GM19455 (cell line): Measurements from ENCODE around the gene CAPN9.

Experiments used
- ATAC-seq: cut with Tn5 transposase; IDR thresholded peaks from one replicate; pipeline ENCODE4 v1.9.1; 2021; ENCODE audit not compliant: unreplicated experiment

The CAPN9 gene

DNA sequence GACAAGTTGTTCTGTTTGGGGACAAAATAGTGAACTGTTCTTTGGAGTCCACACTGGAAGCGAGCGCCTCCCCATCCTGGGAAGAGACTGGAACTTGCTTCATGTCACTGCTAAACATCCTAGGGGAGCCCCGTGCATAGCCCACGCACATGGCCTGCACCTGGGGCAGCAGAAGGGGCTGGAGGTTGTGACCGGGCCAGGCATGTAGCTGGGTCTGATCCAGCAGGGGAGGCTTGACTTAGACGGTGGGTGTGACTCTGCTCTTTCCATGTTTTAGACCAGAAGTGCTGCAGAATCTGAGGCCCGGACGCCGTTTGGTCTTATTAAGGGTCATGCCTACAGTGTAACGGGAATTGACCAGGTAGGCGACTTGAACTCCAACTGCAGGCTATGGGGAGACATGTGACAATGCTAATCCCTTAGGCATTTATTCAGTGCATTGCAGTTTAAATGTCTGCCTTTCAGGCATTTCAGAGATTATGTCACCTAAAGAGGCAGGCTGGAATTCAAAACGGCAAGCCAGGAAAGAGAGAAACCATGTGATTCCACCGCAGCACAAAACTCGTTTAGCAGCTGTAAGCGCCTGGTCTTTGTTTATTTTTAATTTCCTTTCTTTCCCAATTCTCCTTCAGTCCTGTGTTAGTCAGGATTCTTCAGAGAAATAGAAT is 21.8 kb downstream of the CAPN9 start:
- ATAC-seq = no peak

DNA sequence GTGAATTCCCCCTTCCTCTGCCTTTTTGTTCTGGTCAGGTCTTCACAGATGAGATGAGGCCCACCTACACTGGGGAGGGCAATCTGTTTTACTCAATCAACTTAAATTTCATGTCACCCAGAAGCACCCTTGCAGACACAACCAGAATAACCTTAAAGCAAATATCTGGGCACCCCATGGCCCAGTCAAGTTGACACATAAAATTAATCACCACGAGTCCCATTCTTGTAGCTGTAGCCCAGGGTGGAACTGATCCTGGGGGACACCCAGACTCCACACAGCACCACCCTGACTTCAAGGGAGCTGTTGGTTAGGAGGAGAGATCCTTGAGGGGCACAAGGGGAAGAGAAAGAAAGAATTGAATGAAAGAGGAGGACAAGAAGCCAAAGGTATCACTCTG is 23.1 kb downstream of the CAPN9 start:
- no peak for ATAC-seq

DNA sequence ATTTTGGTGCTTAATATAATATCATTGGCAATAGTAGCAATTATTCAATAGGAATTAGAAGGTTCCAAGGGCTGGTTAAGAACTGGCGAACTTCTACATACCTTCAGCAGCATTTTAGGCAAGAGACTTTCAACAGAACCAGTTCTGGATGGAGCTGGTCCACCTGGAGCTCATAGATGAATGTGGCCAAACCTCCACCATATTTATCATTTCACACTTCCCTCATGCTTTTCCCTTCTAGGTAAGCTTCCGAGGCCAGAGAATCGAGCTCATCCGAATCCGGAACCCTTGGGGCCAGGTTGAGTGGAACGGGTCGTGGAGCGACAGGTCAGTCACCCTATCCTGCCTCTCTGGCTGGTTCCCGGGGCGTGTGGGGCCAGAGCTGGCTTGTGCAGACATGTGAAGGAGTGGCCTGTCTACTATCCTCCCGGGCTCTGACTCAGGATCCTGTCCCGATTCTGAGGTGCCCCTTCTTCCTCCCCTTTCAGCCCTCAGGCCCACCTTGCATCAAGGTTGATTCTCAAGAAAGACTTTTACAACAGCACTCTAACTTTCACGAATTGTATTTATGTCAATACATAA is 24.7 kb downstream of the CAPN9 start:
- no peak for ATAC-seq

DNA sequence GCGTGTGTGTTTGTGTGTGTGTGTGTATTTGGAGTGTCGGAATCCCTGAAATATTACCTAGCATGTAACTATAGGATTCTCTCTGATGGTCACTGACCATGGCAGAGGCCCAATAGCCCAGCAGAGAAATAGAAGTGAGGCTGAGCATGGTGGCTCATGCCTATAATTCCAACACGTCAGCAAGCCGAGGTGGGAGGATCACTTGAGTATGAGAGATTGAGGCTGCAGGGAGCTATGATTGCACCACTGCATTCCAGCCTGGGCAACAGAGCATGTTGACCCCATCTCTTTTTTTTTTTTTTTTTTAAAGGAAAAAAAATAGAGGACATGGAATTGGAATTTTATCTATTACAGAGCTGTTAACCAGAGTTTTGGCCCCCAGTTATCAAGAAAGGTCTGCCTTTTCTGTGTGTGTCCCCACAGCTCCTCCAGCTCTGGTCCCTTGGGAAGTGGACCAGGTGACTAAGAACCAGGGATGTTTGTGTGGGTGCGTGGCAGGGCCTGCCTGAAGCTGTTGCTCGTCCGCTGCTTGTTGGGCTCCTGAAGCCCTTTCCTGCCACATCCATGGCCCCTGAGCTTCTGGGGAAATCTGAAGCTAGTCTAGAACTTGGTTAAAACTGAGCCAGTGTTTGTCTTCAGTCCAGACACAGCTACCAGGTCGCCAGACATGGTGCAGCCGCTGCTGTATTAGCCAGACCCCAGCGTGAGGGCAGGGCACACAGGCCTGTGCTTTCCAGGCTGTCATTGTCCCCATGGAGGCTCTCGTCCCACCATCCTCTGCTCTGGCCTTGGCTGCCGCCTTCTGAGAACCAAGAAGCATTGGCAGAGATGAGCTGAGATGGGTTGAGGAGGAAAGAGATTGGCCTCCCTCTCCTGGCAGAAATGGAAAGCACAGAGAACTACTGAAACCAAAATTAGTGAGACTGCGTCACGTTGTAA is 25.5 kb downstream of the CAPN9 start:
- ATAC-seq = no peak

DNA sequence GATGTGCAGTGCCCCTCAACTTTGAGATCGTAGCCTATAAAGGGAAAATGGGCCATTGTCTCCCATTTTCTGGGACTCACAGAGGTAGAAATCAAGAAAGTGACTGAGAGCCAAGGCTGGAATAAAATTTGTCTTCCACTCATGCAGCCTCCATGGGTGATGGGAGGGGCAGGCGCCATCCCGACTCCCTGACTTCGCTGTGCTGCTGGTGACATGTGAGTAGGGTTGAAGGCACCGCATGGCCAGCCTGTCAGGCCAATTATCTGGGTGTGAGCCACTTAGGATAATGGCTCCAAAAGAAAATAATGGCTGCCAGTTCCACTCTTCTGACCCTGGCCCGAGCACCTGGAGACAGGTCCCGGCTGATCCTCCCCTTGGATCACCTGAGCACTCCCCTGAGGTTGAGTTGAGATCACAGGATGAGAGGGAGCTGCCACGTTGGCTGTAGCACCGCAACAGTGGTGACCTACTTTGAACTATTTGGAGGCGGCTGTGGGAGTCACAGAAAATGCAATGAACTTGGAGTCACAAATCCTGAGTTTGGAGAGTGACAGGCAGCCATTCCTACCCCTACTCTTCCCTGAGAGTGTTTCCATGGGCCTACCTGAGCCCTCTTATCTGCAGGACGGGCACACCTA is 26.3 kb downstream of the CAPN9 start:
- ATAC-seq = no peak

DNA sequence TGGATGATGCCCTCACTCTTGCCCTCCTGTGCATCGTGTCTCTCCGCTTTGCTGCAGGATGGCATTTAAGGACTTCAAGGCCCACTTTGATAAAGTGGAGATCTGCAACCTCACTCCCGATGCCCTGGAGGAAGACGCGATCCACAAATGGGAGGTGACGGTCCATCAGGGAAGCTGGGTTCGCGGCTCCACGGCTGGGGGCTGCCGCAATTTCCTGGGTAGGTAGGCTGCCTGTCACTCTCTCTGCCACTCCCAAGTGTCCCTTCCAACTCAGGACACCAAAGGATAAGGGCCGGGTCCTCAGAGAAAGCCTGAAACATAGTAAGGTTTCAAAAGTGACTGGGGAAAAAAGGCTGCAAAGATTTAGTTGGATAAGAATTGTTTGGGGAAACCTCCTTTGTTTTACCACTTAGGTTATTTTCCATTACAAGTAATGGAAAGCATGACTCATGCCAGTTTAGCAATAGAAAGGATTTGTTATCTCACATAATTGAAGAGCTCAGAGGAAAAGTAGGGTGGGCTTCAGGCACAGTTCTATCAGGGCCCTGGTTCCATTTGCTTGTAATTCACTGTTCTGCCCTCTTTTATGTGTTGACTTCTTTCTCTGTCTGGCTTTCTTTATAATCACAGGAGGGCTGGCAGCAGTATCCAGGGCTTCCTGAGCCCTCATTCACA is 31.9 kb downstream of the CAPN9 start:
- ATAC-seq = no peak

DNA sequence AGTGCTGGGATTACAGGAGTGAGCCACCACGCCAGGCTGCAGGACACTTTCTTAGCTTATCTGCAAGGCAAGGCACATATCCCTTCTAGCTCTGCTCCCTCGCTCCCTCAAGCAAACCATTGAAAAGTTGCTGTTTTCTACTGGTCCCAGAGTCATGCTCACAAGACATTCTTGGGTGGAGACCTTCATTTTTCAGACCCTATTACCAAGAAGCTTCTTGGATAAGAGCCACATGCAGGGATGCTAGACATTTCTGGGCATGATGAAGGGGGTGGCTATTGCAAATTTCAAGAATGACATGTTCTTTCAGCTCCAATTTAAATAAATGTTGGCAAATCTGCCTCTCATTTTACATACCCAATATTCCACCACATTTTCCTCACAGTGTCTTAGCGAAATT is 33.9 kb downstream of the CAPN9 start:
- ATAC-seq = no peak

DNA sequence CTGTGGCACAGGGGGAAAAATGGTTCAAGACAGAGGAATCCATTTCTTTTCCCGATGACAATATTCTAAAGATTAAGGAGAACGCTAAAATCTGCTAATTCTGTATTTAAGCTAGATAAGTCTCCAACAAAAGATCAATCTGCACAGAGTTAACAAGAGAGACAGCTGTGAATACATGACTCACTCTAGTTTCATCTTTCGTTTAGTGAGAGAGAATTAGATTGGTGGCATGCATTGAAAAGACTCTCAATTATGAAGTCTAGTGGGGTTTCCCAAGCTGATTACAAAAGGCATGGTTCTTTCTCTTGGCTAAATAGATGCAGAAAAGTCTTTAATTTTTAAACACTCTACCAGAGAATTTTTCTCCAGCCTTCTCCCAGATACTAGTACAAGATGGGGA is 34.4 kb downstream of the CAPN9 start:
- no peak for ATAC-seq

DNA sequence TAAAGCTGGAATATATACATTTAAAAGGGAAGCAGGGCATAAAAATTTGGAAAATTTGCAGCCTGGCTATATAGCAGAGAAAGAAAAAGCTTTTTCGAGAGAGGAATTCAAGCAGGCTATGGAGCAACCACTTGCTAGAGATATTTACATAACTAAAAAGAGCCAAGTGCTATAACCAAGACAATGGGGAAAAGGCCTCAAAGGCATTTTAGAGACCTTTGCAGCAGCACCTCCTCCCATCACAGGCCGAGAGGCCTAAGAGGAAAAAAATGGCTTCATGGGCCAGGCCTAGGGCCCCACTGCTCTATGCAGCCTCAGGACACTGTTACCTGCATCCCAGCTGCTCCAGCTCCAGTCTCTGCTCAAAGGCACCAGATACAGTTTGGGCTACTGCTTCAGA is 37.0 kb downstream of the CAPN9 start:
- no peak for ATAC-seq

DNA sequence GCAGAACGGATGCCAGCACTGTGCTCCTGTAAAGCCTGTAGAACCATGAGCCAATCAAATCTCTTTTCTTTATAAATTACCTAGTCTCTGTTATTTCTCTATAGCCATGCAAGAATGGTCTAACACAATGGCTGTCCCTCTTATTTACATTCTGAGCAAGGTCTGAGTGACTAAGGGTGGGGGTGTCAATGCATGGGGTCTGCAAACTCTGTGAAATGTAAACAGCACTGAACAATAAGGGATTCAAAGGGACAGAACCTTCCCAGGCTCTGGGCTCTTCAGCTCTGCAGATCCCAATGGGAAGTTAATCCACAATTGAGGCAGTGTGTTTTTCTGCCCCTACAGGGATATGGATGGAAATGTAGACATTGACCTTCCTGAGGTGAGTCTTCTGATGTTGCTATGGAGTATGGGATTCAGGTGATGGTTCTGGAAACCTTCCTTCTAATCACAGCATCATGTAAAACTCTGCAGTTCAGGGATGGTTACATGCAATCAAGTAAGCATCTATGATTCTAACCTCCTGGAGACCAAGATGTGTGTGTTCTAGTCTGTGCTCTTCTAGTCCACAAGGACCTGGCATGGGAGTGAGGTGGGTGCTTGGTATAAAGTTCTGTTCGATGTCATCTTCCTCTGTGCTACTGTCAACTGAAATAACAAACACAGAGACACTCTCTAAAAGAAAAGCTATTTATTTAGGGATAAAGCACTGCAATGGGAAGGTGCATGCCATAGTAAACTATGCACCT is 38.6 kb downstream of the CAPN9 start:
- ATAC-seq = no peak

DNA sequence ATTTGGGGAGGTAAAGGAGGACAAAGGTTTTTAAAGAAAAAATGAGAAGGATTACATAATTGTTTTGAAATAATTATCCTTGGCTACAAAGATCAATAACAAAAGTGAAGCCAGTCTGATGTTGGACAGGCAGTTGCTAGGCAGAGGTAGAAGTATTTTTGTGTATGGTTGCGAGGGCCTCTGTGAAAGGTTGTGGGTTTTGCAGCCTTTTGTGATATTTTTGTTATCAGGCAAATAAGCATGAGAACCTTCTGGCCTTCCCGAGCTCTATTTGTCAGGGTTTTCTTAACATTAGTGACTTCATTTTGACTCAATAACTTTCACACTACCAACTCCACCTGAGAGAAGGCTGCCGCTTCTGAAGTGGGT is 39.2 kb downstream of the CAPN9 start:
- no peak for ATAC-seq

DNA sequence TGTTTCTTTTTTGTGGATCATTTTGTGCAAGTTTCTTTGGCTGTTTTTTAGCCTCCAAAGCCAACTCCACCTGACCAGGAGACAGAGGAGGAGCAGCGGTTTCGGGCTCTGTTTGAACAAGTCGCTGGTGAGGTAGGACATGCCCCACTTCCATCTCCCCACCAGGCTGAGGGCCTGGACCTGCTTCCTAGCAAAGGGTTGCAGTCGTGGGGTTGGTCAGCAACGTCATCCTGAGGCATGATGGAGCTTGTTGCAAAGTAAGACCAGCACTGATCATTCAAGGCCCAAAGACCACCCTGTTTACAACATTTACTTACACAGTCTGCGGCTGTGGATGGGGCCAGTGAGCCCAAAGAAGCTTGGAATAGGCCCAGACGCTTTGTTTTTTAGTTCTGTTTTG is 40.3 kb downstream of the CAPN9 start:
- no peak for ATAC-seq

DNA sequence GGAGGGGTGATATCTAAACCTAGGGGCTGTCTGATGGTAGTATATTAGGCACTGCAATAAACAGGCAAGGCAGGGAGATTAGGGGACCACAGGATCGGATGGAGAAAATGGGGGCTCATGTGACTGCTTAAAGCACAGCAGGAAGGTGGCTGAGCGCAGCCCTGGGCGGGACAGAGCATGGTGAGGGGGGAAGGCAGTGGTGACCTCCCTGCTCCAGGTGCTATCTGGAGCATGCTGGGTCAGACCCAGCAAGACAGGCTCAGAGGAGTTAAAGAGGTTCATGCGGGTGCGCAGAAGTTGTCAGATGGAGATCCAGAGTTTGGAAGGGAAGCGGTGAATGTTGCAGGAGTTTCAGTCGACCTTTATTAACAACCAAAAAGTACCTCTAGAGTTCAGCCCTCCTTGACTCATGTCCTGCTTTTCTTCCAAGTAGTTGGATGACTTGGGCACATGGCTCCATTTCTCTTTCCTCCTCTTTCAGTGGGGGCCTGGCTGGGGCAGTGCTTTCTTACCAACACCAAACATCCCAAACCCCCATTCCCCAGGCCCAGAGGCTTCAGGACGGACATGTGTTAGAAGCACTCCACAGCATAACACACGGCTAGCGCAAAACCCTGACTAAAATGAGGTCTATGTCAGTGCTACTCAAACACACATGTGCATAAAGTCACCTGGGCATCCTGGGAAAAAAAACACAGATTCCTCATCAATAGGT is 41.5 kb downstream of the CAPN9 start:
- ATAC-seq = no peak

DNA sequence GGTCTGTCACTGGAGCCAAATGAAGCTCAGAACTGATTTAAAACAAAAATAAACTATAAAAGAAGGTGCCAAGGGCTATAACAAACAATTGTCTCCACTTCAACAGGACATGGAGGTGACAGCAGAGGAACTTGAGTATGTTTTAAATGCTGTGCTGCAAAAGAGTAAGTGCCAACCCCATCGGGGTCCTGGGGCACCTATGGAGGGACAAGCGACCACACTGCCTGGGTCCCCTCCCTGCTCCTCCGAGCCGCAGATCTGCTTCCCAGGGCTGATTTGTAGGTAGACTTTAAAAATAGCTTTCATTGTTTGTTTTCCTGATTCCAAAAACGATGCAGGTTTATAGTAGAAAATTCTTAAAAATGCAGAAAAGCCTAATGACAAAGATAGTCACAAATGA is 42.8 kb downstream of the CAPN9 start:
- no peak for ATAC-seq

DNA sequence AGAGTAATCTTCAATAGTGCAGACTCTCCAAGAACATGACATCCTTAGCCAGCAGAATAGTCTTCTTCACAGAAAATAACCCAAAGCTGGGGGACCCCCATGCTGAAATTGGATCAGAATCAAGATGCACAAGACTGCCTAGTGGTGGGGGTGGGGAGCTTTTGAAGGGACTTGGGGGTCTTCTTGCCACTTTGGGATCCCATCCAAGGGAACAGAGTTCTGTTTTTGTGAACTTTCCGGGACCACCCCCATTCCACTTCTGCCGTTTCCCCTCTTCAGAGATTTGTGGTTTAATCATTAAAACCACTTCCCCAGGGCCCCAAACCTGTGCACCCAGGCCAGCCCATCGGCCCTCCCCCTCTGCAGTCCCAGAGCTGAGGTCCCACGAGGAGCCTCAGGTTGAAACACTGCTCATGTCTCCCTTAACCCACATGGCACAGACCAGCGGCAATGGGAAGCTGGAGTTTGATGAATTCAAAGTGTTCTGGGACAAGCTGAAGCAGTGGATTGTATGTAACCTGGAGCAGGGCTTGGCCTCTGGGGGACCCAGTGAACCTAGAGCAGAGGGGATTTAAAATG is 44.9 kb downstream of the CAPN9 start:
- ATAC-seq = no peak

DNA sequence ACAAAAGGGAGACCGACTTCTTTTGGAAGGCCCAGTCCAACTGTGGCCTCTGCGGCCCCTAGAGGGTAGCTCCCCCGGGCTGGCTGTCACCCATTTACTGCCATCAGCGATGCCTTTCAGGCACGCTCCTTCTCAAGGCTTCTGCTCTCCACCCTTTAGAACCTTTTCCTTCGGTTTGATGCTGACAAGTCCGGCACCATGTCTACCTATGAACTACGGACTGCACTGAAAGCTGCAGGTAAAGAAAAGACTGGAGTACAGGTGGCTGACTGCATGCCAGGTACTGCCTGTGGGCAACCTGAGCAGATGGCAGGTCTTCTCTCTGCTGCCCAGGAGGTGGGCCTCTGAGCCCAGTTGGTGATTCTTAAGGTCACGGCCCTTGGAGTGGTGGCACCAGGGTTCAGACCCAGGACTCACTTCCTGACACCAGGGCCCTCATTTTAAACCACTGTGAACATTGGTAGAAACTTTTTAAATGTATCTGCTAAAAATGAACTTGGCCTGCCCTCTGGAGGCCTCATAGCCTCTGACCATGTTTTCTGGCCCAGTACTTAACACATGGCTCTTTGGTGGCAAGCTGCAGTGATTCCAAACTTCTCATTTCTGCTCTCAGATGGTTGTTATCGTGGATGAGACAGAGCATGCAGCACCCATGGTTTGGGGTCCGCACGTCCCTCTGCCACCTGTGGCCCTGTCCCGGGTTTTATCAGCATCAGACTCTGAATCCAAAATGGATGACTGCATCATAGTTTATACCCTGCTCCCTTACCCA is 45.7 kb downstream of the CAPN9 start:
- ATAC-seq = no peak

DNA sequence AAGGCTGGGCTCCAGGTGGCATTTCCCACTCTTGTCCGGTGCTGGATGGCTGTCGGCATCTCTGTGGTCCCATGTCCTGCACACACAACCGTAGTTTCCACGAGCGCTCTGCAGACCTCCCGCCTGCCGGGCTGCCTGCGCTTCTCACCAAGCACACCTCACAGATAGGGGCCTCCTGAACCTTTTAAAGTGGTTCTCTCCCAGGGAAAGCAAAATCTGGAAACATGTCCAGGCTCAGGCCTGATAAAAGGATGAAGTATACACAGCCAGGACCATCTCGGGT is 46.2 kb downstream of the CAPN9 start:
- ATAC-seq = no peak

DNA sequence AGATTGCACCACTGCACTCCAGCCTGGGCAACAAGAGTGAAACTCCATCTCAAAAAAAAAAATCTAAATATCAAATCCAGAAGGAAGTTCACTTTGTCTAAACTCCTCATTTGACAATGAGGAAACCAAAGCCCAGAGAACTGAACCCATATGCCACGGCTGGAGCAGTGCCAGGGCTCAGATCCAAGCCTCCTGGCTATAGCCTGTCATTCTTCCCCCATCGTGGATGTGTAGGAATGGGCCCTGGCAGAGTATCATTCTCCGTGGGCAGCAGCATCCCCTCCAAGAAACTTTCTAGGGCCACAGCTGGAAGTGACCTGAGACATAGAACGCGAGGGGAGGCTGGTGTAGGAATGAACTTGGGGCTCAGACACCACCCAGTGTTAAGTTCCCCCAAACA is 47.2 kb downstream of the CAPN9 start:
- no peak for ATAC-seq
